ENCODE results near the gene PRKRA. TPM values are rescaled to one million over a fixed set of nuclear protein-coding genes. Genes with fewer than 3 reads are reported as not detected.

PRKRA gene
- total and polyA plus RNA-seq, 9 of the 15 experiments (the other 6 are each of a cell fraction or from before 2014, with no cell fraction given): 14.1 to 78.1 (median 52.3) TPM

- TF ChIP-seq UBTF (IDR thresholded peaks at IDR 0.05; ENCODE audit: borderline replicate concordance in 1 of 2, low read depth in 2 of 2, low read length in 2 of 2): 0 out of 4 replicates have a peak, but pooled peaks have one; percentile 46 to 48
- TF ChIP-seq FOS (IDR thresholded peaks at IDR 0.05; ENCODE audit: extremely low read depth, insufficient read length): no peak
- TF ChIP-seq, protein P1, sequence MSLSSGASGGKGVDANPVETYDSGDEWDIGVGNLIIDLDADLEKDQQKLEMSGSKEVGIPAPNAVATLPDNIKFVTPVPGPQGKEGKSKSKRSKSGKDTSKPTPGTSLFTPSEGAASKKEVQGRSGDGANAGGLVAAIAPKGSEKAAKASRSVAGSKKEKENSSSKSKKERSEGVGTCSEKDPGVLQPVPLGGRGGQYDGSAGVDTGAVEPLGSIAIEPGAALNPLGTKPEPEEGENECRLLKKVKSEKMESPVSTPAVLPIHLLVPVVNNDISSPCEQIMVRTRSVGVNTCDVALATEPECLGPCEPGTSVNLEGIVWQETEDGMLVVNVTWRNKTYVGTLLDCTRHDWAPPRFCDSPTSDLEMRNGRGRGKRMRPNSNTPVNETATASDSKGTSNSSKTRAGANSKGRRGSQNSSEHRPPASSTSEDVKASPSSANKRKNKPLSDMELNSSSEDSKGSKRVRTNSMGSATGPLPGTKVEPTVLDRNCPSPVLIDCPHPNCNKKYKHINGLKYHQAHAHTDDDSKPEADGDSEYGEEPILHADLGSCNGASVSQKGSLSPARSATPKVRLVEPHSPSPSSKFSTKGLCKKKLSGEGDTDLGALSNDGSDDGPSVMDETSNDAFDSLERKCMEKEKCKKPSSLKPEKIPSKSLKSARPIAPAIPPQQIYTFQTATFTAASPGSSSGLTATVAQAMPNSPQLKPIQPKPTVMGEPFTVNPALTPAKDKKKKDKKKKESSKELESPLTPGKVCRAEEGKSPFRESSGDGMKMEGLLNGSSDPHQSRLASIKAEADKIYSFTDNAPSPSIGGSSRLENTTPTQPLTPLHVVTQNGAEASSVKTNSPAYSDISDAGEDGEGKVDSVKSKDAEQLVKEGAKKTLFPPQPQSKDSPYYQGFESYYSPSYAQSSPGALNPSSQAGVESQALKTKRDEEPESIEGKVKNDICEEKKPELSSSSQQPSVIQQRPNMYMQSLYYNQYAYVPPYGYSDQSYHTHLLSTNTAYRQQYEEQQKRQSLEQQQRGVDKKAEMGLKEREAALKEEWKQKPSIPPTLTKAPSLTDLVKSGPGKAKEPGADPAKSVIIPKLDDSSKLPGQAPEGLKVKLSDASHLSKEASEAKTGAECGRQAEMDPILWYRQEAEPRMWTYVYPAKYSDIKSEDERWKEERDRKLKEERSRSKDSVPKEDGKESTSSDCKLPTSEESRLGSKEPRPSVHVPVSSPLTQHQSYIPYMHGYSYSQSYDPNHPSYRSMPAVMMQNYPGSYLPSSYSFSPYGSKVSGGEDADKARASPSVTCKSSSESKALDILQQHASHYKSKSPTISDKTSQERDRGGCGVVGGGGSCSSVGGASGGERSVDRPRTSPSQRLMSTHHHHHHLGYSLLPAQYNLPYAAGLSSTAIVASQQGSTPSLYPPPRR (CRISPR knock-in tag; IDR thresholded peaks at IDR 0.05; ENCODE audit: borderline replicate concordance): no peak
- TF ChIP-seq KDM5B (IDR thresholded peaks at IDR 0.05; ENCODE audit: insufficient replicate concordance, low read depth, low read length): peak; percentile 89
- TF ChIP-seq SOX6 (IDR thresholded peaks at IDR 0.05): peak; percentile 77
- TF ChIP-seq PCBP1 (IDR thresholded peaks at IDR 0.05; ENCODE audit: low read depth, low read length, poor library complexity, severe bottlenecking): no peak
- no peak for TF ChIP-seq ZFPM2 (CRISPR knock-in tag; IDR thresholded peaks at IDR 0.05)
- TF ChIP-seq, protein P2, sequence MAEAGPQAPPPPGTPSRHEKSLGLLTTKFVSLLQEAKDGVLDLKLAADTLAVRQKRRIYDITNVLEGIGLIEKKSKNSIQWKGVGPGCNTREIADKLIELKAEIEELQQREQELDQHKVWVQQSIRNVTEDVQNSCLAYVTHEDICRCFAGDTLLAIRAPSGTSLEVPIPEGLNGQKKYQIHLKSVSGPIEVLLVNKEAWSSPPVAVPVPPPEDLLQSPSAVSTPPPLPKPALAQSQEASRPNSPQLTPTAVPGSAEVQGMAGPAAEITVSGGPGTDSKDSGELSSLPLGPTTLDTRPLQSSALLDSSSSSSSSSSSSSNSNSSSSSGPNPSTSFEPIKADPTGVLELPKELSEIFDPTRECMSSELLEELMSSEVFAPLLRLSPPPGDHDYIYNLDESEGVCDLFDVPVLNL (CRISPR knock-in tag; IDR thresholded peaks at IDR 0.05; ENCODE audit: low read depth): 0 out of 2 replicates have a peak, but pooled peaks have one; percentile 41
- TF ChIP-seq ZNF589 (CRISPR knock-in tag; IDR thresholded peaks at IDR 0.05; ENCODE audit: low read depth): peak; percentile 77
- no peak for TF ChIP-seq HMG20A (CRISPR knock-in tag; conservative IDR thresholded peaks at IDR 0.05)
- no peak for TF ChIP-seq POLR3A (IDR thresholded peaks at IDR 0.05; ENCODE audit: borderline replicate concordance, extremely low read depth, insufficient read depth, insufficient read length)
- TF ChIP-seq JUNB (CRISPR knock-in tag; conservative IDR thresholded peaks at IDR 0.05): peak; percentile 59; the same call in 1 of the 2 replicates
- TF ChIP-seq DACH1 (IDR thresholded peaks at IDR 0.05; ENCODE audit: partially characterized antibody): peak; percentile 24
- 0 out of 2 replicates have a peak, but pooled peaks have one; percentile 29 for TF ChIP-seq DMBX1 (CRISPR knock-in tag; IDR thresholded peaks at IDR 0.05; ENCODE audit: borderline replicate concordance)
- peak; percentile 97 for TF ChIP-seq SMC3 (conservative IDR thresholded peaks at IDR 0.05; ENCODE audit: insufficient read depth, low read depth, low read length)
- TF ChIP-seq MTF1 (CRISPR knock-in tag; IDR thresholded peaks at IDR 0.05; ENCODE audit: borderline replicate concordance): no peak
- TF ChIP-seq PTBP1 (IDR thresholded peaks at IDR 0.05; ENCODE audit: low read depth, low read length): no peak
- no peak for TF ChIP-seq TARDBP (IDR thresholded peaks at IDR 0.05)
Observed at GRCh38 chr2:178414266-178415247, 36.4 kb downstream of the PRKRA start (continued).

Data from K562 (cell line).